Astrocyte of the hippocampus (primary cell): ENCODE measurements around the gene POC1A.

Experiments used
- DNase-seq: peaks from one replicate; pipeline ENCODE4 v3.0.0; 2011; ENCODE audit warnings: low read depth, low spot score

Gene POC1A

GRCh38 chr3:52128118-52128683, 26.0 kb downstream of the POC1A start:
- peak; percentile 77 for DNase-seq

- DNase-seq = no peak
These were observed 27.7 kb downstream of the POC1A start for GRCh38 chr3:52126500-52126899.

- DNase-seq = no peak
These were observed 28.2 kb downstream of the POC1A start for GRCh38 chr3:52126036-52126435.

DNA sequence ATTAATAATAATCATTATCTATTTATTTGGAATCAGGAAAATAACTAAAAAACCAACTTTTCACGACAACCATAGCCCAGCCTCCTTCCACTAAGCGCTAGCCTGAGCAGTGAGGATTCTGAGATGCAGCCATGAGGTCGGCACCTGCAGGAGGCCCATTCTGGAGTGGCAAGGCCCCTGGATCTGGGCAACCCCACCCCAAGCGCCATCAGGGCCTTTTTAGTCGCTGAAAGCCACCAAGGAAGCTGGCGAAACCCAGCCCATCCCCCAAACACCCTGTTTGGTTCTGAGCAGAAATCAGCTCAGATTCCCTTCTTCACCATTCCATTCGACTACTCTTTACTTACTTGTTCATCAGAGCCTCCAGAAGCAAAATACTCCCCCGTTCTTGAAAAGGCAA, 29.5 kb downstream of the POC1A start:
- no peak for DNase-seq

GRCh38 chr3:52124126-52124525, 30.1 kb downstream of the POC1A start:
- DNase-seq = no peak

DNA sequence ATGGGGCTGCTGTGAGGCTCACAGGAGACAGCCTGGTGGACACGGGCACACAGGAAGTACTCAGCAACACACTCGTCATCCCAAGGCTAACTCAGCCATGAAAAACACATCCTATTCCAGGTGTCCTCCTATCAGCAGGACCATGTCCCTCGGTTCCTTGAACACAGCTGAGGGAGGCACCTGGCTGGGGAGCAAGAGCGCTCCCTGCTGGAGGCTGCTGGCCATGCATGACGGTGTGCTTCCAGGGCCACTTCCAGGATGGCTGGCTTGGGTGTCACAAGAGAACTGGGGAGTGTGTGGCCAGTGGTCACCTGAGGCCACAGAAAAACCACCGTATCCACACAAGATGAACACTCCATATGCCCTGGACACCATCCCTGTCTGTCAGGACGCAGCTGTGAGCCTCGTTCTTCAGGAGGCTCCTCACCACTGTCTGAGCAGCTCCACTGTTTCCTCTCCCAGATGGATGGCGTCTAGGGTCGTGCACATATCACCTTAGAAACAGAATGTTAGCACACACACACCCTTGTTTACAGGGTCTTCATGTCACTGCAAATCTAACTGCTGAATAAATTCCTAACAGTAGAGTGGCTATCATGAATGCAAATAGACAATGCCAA, 31.0 kb downstream of the POC1A start:
- peak; percentile 87 for DNase-seq

DNA sequence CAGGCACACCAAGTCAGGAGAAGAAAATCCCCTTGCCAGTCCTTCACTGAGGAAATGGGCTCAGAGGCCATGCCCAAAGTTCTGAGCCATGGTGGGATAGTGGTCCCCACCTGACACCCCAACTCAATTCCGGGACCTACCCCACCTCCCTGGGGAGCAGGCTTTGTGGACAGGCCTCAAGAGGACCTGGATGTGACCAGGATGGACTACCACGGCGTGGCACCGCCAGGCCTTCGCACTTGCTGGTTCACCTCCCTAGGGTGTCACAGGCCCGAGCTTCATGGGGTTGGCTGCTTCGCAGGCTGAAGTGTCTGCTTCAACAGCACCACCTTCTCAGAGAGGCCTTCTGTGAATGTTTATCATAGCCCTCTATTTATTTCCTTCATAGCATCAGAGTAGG, 31.7 kb downstream of the POC1A start:
- no peak for DNase-seq

DNA sequence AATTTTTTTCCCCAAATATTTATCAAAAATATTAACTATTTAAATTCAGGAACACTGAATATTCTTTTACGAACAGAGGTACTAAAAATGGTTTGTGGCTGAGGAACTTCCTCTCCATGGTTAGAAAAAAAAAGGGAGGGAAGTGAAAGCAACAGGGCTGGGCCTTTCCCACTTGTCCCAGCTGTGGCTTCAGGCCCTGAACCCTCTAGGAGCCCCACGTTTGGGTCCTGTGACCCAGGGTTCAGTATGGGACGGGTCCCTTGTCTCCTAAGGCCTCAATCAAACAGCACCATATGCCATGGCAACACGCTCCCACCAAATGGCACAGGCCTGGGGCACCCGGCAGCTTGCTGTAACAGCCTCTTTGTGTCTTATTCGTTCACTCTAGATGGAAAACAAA, 32.4 kb downstream of the POC1A start:
- DNase-seq = no peak

DNA sequence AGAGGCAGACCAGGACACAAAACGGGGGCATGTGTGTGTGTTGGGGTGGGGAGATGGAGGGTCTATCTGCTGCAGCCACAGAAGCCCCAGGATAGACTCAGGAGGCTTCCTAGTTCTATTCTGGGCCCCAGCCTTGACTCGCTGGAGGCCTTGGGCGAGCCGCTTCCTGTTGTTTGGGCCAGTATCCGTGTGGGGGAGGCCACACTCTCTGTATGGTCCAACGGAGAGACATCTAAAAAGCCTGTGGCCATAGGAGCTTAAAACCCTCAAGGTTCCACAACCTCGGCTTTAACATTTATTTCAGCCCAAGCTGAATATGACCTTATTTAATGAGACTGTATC, 32.8 kb downstream of the POC1A start:
- DNase-seq = no peak

DNA sequence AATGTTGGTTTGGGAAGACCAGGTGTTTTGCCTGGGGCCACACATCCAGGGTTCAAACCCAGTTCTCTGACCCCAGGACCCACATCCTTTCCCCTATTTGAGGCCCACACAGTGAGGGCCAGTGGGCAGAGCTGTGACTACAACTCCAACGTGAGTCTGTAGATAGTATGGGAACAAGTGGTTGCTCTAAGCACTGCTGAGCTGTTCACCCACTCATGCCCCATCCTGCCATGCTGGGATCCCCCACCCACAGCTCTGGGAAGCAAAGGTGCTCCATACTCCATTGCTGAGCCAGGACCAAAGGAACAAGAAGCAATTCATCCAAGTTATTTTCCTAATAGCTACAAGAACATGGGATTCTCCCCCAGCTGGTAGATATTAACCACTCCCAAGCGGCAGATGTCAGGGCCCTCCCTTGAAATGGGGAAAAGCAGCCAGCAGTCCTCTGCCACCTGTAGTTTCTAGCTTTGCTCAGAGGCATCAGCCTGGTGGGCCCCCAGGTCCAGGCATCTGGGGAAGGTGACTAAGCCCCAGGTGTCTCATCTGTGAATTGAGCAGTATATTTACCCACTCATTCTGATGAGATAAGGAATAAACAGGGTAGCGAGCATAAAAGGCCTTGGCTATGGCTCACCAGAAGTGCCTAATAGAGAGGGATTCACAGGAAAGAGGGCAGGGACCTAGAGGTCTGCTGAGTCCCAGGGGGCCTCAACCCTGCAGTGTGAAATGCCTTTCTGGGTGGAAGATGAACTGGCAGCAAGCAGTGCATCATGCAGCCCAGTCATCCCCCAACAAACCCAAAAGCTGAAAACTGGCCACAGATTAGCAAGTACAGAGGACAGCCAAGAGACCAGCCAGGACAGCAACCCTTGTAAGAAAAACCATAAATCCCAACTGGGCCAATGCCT, 33.4 kb downstream of the POC1A start:
- no peak for DNase-seq

DNA sequence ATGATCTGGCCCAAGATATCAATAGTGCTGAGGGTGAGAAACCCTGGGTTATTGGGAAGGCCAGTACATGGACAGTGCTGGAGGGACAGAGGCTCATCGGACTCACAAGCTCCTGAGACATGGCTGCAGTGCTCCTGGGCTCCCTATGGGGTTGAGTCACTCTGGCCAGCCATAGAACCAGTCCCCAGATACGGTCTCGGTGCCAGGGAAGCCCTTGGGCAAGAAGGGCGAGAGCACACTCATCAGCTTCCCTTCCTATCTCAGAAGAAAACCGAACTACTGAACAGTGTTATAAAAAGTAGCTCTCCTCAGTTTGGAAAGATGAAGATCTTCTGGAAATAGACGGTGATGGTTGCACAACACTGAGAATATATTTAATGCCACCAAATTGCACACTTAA, 34.4 kb downstream of the POC1A start:
- DNase-seq = no peak

DNA sequence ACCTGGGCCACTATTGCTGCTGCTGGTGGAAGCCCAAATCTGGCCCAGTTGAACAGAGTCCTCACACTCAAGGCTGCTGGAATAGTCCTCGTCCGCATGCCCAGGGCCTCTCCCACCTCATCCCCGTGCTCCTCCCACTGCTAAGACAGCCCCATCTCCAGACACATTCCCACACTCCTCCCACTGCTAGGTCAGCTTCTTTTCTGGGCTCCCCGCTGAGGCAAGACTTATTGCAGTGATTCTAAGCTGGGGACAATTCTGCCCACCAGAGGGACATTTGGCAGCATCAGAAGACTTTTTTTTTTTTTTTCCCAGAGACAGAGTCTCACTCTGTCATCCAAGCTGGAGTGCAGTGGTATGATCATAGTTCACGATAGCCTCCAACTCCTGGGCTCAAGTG, 35.1 kb downstream of the POC1A start:
- DNase-seq = no peak

DNA sequence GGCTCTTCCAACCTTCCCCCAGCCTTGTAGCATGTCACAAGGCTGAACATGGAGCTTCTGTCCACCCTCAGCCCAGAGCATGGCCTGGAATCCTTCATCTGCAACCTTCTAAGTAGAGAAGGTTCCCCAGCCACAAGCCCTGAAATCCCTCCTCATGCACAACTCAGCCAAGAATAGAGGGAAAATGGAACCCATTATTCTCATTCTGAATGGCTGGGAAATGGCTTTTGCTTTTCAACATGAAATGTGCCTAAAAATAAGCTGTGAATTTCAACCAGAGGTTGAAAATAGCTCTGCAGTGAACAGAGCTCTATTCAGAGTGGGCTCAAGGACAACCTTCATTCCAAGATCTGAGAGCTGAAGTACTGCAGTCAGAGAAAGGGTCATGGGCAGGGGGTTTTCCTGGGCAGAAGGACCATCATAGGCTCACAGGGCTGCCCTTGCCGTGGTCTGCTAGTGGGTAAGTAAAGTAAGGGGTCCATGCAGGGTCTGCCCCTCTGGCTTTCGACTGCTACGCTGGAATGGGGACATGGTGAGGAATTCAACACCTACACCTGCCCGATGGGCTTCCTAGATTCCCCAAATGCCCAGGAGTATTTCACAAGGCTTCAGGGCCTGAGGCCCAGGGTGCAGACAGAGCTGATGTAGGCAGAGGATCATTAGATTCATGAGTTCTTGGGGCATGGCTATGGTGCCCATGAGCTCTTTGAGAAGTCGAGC, 35.9 kb downstream of the POC1A start:
- DNase-seq = no peak

- DNase-seq = no peak
These were observed 36.7 kb downstream of the POC1A start for GRCh38 chr3:52117537-52117936.

DNA sequence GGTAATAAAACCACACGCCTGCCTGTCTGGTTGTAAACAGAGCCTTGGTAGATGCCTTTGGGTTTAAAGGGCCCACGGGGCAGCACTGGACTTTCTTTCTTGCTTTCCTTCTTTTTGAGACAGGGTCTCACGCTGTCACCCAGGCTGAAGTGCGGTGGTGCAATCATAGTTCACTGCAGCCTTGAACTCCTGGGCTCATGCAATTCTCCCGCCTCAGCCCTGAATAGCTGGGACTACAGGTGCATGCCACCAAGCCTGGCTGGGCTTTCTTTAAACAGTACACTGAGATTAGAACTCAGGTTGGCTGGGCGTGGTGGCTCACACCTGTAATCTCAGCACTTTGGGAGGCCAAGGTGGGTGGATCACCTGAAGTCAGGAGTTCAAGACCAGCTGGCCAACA, 42.2 kb downstream of the POC1A start:
- no peak for DNase-seq

GRCh38 chr3:52110502-52110901, 43.7 kb downstream of the POC1A start:
- DNase-seq = no peak

- peak; percentile 68 for DNase-seq
These were observed 44.5 kb downstream of the POC1A start for GRCh38 chr3:52109611-52110301.

- no peak for DNase-seq
These were observed 45.7 kb downstream of the POC1A start for GRCh38 chr3:52108302-52109232.

- DNase-seq = no peak
These were observed 47.1 kb downstream of the POC1A start for GRCh38 chr3:52106951-52107611.
